K562 (cell line): Measurements from ENCODE around the gene TXNRD2. TPM values are rescaled to one million over a fixed set of nuclear protein-coding genes. Genes with fewer than 3 reads are reported as not detected.
A peak's percentile ranks its signal among the peaks of the same experiment; 100 is the strongest.

ENCODE experiments used
- PRMT5 ChIP-seq: sonication (generic); formaldehyde crosslinking; IDR thresholded peaks from 2 replicates; pipeline ENCODE4 v1.5.0; 2020; ENCODE audit warnings: missing genetic modification reagents
- RAD21 ChIP-seq, 2 experiments: fragments of 250-450 bp in 1 of 2; fragments of 450-650 bp in 1 of 2; sonication (Bioruptor Pico) in 1 of 2; formaldehyde crosslinking in 1 of 2; IDR thresholded peaks in 1 of 2; conservative IDR thresholded peaks in 1 of 2; 2 replicates each; pipeline versions ENCODE4 v1.4.0 to v1.8.0; 2020 to 2022; ENCODE audit warnings: mild to moderate bottlenecking in 2 of 2, moderate library complexity in 1 of 2
- TRIM24 ChIP-seq, 2 experiments: fragments of 450-650 bp; IDR thresholded peaks; 2 replicates each; pipeline ENCODE4 v1.6.1; 2016
- WHSC1 ChIP-seq: IDR thresholded peaks from one replicate; pipeline ENCODE4 v1.6.1; 2012; ENCODE audit warnings: low read length, control low read depth, inconsistent platforms
- ZFP36 ChIP-seq: fragments of 150-350 bp; IDR thresholded peaks from 2 replicates; pipeline ENCODE4 v1.6.1; 2018; ENCODE audit warnings: low read length, low read depth; ENCODE audit not compliant: partially characterized antibody
- polyA plus RNA-seq, 8 experiments: library from polyadenylated mRNA; depleted of rRNA in 4 of 8; stranded (reverse) in 5 of 8; unstranded in 3 of 8; fragments of >200 nt; fragmentation: Nextera tagmentation in 2 of 8; fragmentation: Illumina TruSeq in 1 of 8; extraction: Ambion mirVana in 2 of 8; extraction: Trizol in 1 of 8; gene quantifications; 2 replicates each; pipeline versions ENCODE4 v1.2.1 to v1.2.3, GENCODE V29; 2011 to 2014; ENCODE audit warnings: inconsistent platforms in 1 of 8, missing spikeins in 1 of 8
- total RNA-seq, 7 experiments: library from RNA; depleted of rRNA in 6 of 7; stranded (reverse); fragments of >200 nt in 6 of 7; fragmentation: Illumina TruSeq in 2 of 7; extraction: Trizol in 2 of 7; gene quantifications; 2 replicates each; pipeline versions ENCODE4 v1.2.1 to v1.2.3, GENCODE V29; 2011 to 2021; ENCODE audit warnings: low replicate concordance in 1 of 7
- TF ChIP-seq, protein P1 (sequence below): sonication (generic); formaldehyde crosslinking; IDR thresholded peaks from 2 replicates; pipeline ENCODE4 v1.8.0; 2023; ENCODE audit warnings: missing genetic modification reagents, mild to moderate bottlenecking, borderline replicate concordance
- TF ChIP-seq, protein P2 (sequence below): sonication (generic); formaldehyde crosslinking; IDR thresholded peaks from 2 replicates; pipeline ENCODE4 v1.8.0; 2022; ENCODE audit warnings: missing genetic modification reagents, mild to moderate bottlenecking, borderline replicate concordance

TXNRD2 gene
- total and polyA plus RNA-seq, 9 of the 15 experiments (the other 6 are each of a cell fraction or from before 2014, with no cell fraction given), result 3.3 to 80.2 (median 49.4) TPM

DNA sequence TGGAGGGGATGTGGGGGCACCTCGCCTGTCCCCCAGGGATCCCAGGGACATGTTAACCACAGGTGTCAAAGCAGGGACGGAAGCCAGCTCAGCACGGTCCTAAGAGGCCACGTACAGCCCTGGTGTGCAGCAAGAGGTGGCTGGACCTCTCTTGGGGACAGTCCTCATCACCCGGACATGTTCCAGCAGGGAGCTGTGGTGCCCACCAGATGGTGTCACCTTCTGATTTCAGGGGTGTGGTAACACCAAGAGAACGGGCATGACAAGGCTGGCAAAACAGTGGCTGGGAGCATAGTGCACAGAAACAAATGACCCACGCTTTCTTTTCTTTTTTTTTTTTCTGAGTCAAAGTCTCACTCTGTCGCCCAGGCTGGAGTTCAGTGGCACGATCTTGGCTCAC lies 25.6 kb downstream of the TXNRD2 start (continued):
- TF ChIP-seq, protein P1, sequence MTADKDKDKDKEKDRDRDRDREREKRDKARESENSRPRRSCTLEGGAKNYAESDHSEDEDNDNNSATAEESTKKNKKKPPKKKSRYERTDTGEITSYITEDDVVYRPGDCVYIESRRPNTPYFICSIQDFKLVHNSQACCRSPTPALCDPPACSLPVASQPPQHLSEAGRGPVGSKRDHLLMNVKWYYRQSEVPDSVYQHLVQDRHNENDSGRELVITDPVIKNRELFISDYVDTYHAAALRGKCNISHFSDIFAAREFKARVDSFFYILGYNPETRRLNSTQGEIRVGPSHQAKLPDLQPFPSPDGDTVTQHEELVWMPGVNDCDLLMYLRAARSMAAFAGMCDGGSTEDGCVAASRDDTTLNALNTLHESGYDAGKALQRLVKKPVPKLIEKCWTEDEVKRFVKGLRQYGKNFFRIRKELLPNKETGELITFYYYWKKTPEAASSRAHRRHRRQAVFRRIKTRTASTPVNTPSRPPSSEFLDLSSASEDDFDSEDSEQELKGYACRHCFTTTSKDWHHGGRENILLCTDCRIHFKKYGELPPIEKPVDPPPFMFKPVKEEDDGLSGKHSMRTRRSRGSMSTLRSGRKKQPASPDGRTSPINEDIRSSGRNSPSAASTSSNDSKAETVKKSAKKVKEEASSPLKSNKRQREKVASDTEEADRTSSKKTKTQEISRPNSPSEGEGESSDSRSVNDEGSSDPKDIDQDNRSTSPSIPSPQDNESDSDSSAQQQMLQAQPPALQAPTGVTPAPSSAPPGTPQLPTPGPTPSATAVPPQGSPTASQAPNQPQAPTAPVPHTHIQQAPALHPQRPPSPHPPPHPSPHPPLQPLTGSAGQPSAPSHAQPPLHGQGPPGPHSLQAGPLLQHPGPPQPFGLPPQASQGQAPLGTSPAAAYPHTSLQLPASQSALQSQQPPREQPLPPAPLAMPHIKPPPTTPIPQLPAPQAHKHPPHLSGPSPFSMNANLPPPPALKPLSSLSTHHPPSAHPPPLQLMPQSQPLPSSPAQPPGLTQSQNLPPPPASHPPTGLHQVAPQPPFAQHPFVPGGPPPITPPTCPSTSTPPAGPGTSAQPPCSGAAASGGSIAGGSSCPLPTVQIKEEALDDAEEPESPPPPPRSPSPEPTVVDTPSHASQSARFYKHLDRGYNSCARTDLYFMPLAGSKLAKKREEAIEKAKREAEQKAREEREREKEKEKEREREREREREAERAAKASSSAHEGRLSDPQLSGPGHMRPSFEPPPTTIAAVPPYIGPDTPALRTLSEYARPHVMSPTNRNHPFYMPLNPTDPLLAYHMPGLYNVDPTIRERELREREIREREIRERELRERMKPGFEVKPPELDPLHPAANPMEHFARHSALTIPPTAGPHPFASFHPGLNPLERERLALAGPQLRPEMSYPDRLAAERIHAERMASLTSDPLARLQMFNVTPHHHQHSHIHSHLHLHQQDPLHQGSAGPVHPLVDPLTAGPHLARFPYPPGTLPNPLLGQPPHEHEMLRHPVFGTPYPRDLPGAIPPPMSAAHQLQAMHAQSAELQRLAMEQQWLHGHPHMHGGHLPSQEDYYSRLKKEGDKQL, result no peak
- TF ChIP-seq RAD21 (CRISPR knock-in tag; conservative IDR thresholded peaks at IDR 0.05 in 1 of 2, IDR thresholded peaks at IDR 0.05 in 1 of 2) (no peak), WHSC1 (peak; percentile 81), ZFP36 (no peak), TRIM24 (IDR thresholded peaks at IDR 0.05) (no peak), PRMT5 (0 out of 2 replicates have a peak, but pooled peaks have one; percentile 80)
- TF ChIP-seq, protein P2, sequence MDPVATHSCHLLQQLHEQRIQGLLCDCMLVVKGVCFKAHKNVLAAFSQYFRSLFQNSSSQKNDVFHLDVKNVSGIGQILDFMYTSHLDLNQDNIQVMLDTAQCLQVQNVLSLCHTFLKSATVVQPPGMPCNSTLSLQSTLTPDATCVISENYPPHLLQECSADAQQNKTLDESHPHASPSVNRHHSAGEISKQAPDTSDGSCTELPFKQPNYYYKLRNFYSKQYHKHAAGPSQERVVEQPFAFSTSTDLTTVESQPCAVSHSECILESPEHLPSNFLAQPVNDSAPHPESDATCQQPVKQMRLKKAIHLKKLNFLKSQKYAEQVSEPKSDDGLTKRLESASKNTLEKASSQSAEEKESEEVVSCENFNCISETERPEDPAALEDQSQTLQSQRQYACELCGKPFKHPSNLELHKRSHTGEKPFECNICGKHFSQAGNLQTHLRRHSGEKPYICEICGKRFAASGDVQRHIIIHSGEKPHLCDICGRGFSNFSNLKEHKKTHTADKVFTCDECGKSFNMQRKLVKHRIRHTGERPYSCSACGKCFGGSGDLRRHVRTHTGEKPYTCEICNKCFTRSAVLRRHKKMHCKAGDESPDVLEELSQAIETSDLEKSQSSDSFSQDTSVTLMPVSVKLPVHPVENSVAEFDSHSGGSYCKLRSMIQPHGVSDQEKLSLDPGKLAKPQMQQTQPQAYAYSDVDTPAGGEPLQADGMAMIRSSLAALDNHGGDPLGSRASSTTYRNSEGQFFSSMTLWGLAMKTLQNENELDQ (CRISPR knock-in tag), result no peak
